Measurements from ENCODE around the gene WDFY1. TPM values are rescaled to one million over a fixed set of nuclear protein-coding genes. Genes with fewer than 3 reads are reported as not detected.

WDFY1 gene
- total RNA-seq, 4 donors from 2014 or later, result 12.0 to 25.7 (median 17.1) TPM

DNA sequence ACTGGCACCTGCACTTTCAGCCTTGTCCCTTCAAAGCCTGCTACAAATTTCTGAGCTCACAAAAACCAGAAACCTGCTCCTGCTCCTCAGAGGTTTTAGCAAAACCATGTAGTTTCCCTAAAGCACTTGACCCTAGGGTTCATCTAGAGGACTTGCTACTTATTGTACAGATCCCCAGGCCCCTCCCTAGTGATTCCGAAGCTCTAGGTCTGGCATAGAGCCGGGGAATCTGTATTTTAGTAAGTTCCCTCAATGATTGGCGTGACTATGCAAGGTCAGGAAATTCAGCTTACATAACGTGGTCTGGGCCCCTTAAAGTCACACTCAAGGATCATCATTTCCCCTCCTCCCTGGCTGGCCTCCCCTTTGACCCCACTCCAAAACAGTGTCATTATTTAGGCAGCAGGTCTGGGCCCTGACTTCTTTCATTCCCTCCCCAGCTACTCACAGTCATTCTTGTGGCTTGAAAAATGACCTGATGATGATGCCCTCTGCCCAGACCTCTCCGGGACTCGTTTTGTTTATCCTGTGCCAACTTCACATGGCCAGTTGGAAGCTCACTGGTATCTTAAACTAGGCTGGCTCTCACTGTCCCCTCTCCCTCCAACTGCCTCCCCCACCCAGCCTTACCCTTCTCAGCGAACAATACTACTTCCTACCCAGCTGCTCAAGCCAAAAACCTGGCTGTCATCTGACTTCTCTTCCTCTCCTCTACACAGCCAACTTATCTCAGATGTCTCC, 36.0 kb downstream of the WDFY1 start:
- in situ Hi-C loops (cut with MboI; ENCODE audit: low sequenced_read_pairs in 4 of 4), result no loop called here
- DNase-seq (no peak), ATAC-seq (peak in 1 of 2 donors; percentile 44)
- no peaks in the 10 kb centered on the region for H3K9me3 ChIP-seq
- intact Hi-C loops (cut with DNase I; ENCODE audit: low total_unique reads), result no loop called here
- TF ChIP-seq, protein P1, sequence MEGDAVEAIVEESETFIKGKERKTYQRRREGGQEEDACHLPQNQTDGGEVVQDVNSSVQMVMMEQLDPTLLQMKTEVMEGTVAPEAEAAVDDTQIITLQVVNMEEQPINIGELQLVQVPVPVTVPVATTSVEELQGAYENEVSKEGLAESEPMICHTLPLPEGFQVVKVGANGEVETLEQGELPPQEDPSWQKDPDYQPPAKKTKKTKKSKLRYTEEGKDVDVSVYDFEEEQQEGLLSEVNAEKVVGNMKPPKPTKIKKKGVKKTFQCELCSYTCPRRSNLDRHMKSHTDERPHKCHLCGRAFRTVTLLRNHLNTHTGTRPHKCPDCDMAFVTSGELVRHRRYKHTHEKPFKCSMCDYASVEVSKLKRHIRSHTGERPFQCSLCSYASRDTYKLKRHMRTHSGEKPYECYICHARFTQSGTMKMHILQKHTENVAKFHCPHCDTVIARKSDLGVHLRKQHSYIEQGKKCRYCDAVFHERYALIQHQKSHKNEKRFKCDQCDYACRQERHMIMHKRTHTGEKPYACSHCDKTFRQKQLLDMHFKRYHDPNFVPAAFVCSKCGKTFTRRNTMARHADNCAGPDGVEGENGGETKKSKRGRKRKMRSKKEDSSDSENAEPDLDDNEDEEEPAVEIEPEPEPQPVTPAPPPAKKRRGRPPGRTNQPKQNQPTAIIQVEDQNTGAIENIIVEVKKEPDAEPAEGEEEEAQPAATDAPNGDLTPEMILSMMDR (IDR thresholded peaks at IDR 0.05 in 4 of 5, conservative IDR thresholded peaks at IDR 0.05 in 1 of 5), result no peak
- TF ChIP-seq POLR2A (IDR thresholded peaks at IDR 0.05), result no peak
- H3K36me3 ChIP-seq, result no peaks in the 10 kb centered on the region
- H3K27me3 ChIP-seq, result no peaks in the 10 kb centered on the region
- peak overlapping the region in 1 of 4 donors; percentile 20 for H3K27ac ChIP-seq
- no peak overlapping the region for H3K4me3 ChIP-seq
- H3K4me1 ChIP-seq, result peaks cover 7 to 16% of the 10 kb centered on the region in 2 donors

DNA sequence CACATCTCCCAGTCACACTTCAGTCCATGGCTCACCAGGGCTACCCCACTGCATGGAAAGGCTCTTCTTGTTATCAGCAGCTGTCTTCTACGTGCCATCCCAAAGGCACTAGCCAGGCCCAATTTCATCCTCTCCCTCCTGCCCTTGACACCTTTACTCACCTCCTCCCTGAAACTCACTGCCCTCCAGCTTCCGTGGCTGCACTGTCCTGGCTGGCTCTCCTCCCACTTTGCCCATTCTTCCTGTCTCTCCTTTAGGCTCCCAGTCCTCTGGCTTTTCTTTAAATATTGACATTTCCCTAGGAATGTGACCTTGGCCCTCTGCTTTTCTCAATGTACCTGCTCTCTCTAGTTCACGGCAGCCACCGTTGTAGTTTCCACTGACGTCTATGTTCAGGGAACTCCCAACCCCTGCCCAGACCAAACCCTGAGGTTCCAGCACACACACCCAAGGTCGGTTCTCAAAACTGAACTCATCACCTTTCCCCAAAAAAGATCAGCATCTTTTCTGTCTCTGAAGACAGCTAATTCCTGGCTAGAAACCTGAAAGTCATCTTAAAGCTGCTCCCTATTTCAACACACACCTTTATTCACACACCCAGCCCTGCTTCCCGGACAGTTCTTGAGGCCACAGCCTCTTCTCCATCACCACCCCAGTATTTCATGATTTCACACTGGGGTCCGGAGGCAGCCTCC, 36.7 kb downstream of the WDFY1 start:
- Histone ChIP-seq H3K27ac (no peak overlapping the region), H3K27me3 (no peaks in the 10 kb centered on the region), H3K4me3 (no peak overlapping the region), H3K36me3 (no peaks in the 10 kb centered on the region), H3K4me1 (peaks cover 7 to 16% of the 10 kb centered on the region in 2 donors), H3K9me3 (no peaks in the 10 kb centered on the region)
- no peak for TF ChIP-seq POLR2A (IDR thresholded peaks at IDR 0.05)
- TF ChIP-seq, protein P1 (IDR thresholded peaks at IDR 0.05 in 4 of 5, conservative IDR thresholded peaks at IDR 0.05 in 1 of 5), result no peak
- no peak for ATAC-seq
- in situ Hi-C loops (cut with MboI; ENCODE audit: low sequenced_read_pairs in 4 of 4) (no loop called here), intact Hi-C loops (cut with DNase I; ENCODE audit: low total_unique reads) (no loop called here)
- DNase-seq, result no peak

- intact Hi-C loops (cut with DNase I; ENCODE audit: low total_unique reads), result no loop called here
- peaks cover 0 to 5% of the 10 kb centered on the region in 2 donors for H3K36me3 ChIP-seq
- no peak overlapping the region for H3K27ac ChIP-seq
- no peaks in the 10 kb centered on the region for H3K27me3 ChIP-seq
- TF ChIP-seq, protein P1 (IDR thresholded peaks at IDR 0.05 in 4 of 5, conservative IDR thresholded peaks at IDR 0.05 in 1 of 5), result no peak
- no peak for TF ChIP-seq POLR2A (IDR thresholded peaks at IDR 0.05)
- DNase-seq (no peak), ATAC-seq (no peak)
- no peak overlapping the region for H3K4me3 ChIP-seq
- peaks cover 7 to 16% of the 10 kb centered on the region in 2 donors for H3K4me1 ChIP-seq
- in situ Hi-C loops (cut with MboI; ENCODE audit: low sequenced_read_pairs in 4 of 4), result no loop called here
- no peaks in the 10 kb centered on the region for H3K9me3 ChIP-seq
Observed at GRCh38 chr2:223905996-223906395, 39.1 kb downstream of the WDFY1 start.

DNA sequence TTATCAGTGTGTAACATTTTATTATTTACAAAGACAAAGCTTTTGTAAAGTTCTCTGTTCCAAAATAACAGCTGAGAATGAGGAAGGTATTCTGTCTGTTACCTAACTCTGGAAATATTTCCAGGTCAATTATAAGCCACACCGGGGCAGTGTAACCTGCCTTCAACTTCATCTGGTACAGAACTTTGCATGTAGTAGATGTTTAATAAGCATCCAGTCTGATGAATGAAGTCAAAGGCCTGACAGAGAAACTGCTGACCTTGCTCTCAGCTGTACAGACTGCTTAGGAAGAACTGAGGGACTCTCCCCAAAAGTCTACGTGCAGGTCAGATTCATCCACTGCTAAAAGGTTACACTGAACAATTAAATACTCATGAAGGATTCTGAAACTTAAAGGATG, 43.3 kb downstream of the WDFY1 start:
- in situ Hi-C loops (cut with MboI; ENCODE audit: low sequenced_read_pairs in 4 of 4), result no loop called here

More for the DNA sequence above, 43.3 kb downstream of the WDFY1 start:
- Histone ChIP-seq H3K27me3 (no peaks in the 10 kb centered on the region), H3K36me3 (peaks cover 0 to 38% of the 10 kb centered on the region in 2 donors), H3K9me3 (no peaks in the 10 kb centered on the region), H3K27ac (no peak overlapping the region), H3K4me1 (no peaks in the 10 kb centered on the region), H3K4me3 (no peak overlapping the region)
- ATAC-seq (no peak), DNase-seq (no peak)
- intact Hi-C loops (cut with DNase I; ENCODE audit: low total_unique reads), result no loop called here
- TF ChIP-seq, protein P1 (IDR thresholded peaks at IDR 0.05 in 4 of 5, conservative IDR thresholded peaks at IDR 0.05 in 1 of 5), result no peak
- TF ChIP-seq POLR2A (IDR thresholded peaks at IDR 0.05), result no peak
